Duodenal mucosa (tissue), 2 donors: Measurements from ENCODE around the gene UBR4.

Source experiments
- H3K27ac ChIP-seq: one replicate; pipeline ENCODE4 v1.7.0; 2013; ENCODE audit warnings: low read depth, low read length
- H3K27me3 ChIP-seq, 2 donors: one replicate each; pipeline ENCODE4 v1.7.0; 2013; ENCODE audit warnings: low read length in 2 of 2, control low read depth in 1 of 2; ENCODE audit not compliant: insufficient read depth in 2 of 2, control insufficient read depth in 1 of 2
- H3K36me3 ChIP-seq, 2 donors: one replicate each; pipeline ENCODE4 v1.7.0; 2013; ENCODE audit warnings: low read length in 2 of 2, control low read depth in 1 of 2; ENCODE audit not compliant: insufficient read depth in 2 of 2, control insufficient read depth in 1 of 2
- H3K4me1 ChIP-seq, 2 donors: one replicate each; pipeline ENCODE4 v1.7.0; 2013; ENCODE audit warnings: low read length in 2 of 2, control low read depth in 1 of 2; ENCODE audit not compliant: insufficient read depth in 2 of 2, control insufficient read depth in 1 of 2
- H3K4me3 ChIP-seq, 2 donors: one replicate each; pipeline ENCODE4 v1.7.0; 2013; ENCODE audit warnings: low read length in 2 of 2, low read depth in 1 of 2
- H3K9ac ChIP-seq, 2 donors: one replicate each; pipeline ENCODE4 v1.7.0; 2013; ENCODE audit warnings: low read length in 2 of 2, low read depth in 1 of 2
- H3K9me3 ChIP-seq, 2 donors: one replicate each; pipeline ENCODE4 v1.7.0; 2013; ENCODE audit warnings: low read length in 2 of 2, control low read depth in 1 of 2; ENCODE audit not compliant: control insufficient read depth in 1 of 2

The UBR4 gene

GRCh38 chr1:19061798-19062197, 148.3 kb downstream of the UBR4 start:
- Histone ChIP-seq H3K9me3 (no peaks in the 10 kb centered on the region), H3K9ac (no peak overlapping the region), H3K27ac (no peak overlapping the region), H3K27me3 (peaks cover 0 to 10% of the 10 kb centered on the region in 2 donors), H3K36me3 (no peaks in the 10 kb centered on the region), H3K4me3 (no peak overlapping the region), H3K4me1 (no peaks in the 10 kb centered on the region)

- Histone ChIP-seq H3K36me3 (no peaks in the 10 kb centered on the region), H3K9me3 (no peaks in the 10 kb centered on the region), H3K9ac (no peak overlapping the region), H3K4me1 (no peaks in the 10 kb centered on the region), H3K27me3 (peaks cover 0 to 10% of the 10 kb centered on the region in 2 donors), H3K27ac (no peak overlapping the region), H3K4me3 (no peak overlapping the region)
These were observed 148.7 kb downstream of the UBR4 start for GRCh38 chr1:19061343-19061742.

- no peak overlapping the region for H3K4me3 ChIP-seq
- H3K27ac ChIP-seq, result no peak overlapping the region
- no peaks in the 10 kb centered on the region for H3K36me3 ChIP-seq
- no peaks in the 10 kb centered on the region for H3K4me1 ChIP-seq
- no peak overlapping the region for H3K9ac ChIP-seq
- H3K9me3 ChIP-seq, result no peaks in the 10 kb centered on the region
- H3K27me3 ChIP-seq, result peaks cover 9 to 16% of the 10 kb centered on the region in 2 donors
These were observed 150.3 kb downstream of the UBR4 start for GRCh38 chr1:19059773-19060172.

GRCh38 chr1:19058476-19058797, 151.6 kb downstream of the UBR4 start:
- Histone ChIP-seq H3K4me3 (no peak overlapping the region), H3K4me1 (no peaks in the 10 kb centered on the region), H3K27me3 (peaks cover 22 to 30% of the 10 kb centered on the region in 2 donors), H3K9ac (no peak overlapping the region), H3K36me3 (no peaks in the 10 kb centered on the region), H3K9me3 (no peaks in the 10 kb centered on the region), H3K27ac (no peak overlapping the region)

GRCh38 chr1:19057784-19058475, 152.1 kb downstream of the UBR4 start:
- Histone ChIP-seq H3K27ac (no peak overlapping the region), H3K9me3 (no peaks in the 10 kb centered on the region), H3K4me1 (no peaks in the 10 kb centered on the region), H3K27me3 (peaks cover 24 to 31% of the 10 kb centered on the region in 2 donors), H3K9ac (no peak overlapping the region), H3K4me3 (no peak overlapping the region), H3K36me3 (no peaks in the 10 kb centered on the region)

- H3K27ac ChIP-seq, result no peak overlapping the region
- peaks cover 24 to 31% of the 10 kb centered on the region in 2 donors for H3K27me3 ChIP-seq
- no peak overlapping the region for H3K9ac ChIP-seq
- H3K4me3 ChIP-seq, result no peak overlapping the region
- H3K36me3 ChIP-seq, result no peaks in the 10 kb centered on the region
- H3K4me1 ChIP-seq, result no peaks in the 10 kb centered on the region
- H3K9me3 ChIP-seq, result no peaks in the 10 kb centered on the region
These were observed 152.8 kb downstream of the UBR4 start for GRCh38 chr1:19057182-19057779.

GRCh38 chr1:19055701-19056100, 154.4 kb downstream of the UBR4 start:
- no peaks in the 10 kb centered on the region for H3K4me1 ChIP-seq
- H3K9ac ChIP-seq, result no peak overlapping the region
- no peaks in the 10 kb centered on the region for H3K9me3 ChIP-seq
- no peak overlapping the region for H3K27ac ChIP-seq
- no peak overlapping the region for H3K4me3 ChIP-seq
- peaks cover 24 to 31% of the 10 kb centered on the region in 2 donors for H3K27me3 ChIP-seq
- no peaks in the 10 kb centered on the region for H3K36me3 ChIP-seq

- H3K27ac ChIP-seq, result no peak overlapping the region
- no peaks in the 10 kb centered on the region for H3K36me3 ChIP-seq
- H3K9me3 ChIP-seq, result no peaks in the 10 kb centered on the region
- no peak overlapping the region for H3K9ac ChIP-seq
- peaks cover 24 to 31% of the 10 kb centered on the region in 2 donors for H3K27me3 ChIP-seq
- no peak overlapping the region for H3K4me3 ChIP-seq
- H3K4me1 ChIP-seq, result no peaks in the 10 kb centered on the region
These were observed 155.1 kb downstream of the UBR4 start for GRCh38 chr1:19055001-19055400.

- Histone ChIP-seq H3K4me1 (no peaks in the 10 kb centered on the region), H3K36me3 (no peaks in the 10 kb centered on the region), H3K27ac (no peak overlapping the region), H3K9ac (no peak overlapping the region), H3K9me3 (no peaks in the 10 kb centered on the region), H3K27me3 (peaks cover 24 to 31% of the 10 kb centered on the region in 2 donors), H3K4me3 (no peak overlapping the region)
These were observed 155.8 kb downstream of the UBR4 start for GRCh38 chr1:19054216-19054615.

- no peaks in the 10 kb centered on the region for H3K9me3 ChIP-seq
- H3K9ac ChIP-seq, result no peak overlapping the region
- no peaks in the 10 kb centered on the region for H3K36me3 ChIP-seq
- no peaks in the 10 kb centered on the region for H3K4me1 ChIP-seq
- no peak overlapping the region for H3K4me3 ChIP-seq
- peaks cover 24 to 29% of the 10 kb centered on the region in 2 donors for H3K27me3 ChIP-seq
- H3K27ac ChIP-seq, result no peak overlapping the region
These were observed 156.6 kb downstream of the UBR4 start for GRCh38 chr1:19053486-19053885.
